Activated CD8-positive, alpha-beta memory T cell treated with anti-CD3 and anti-CD28 coated beads for 48 hours (primary cell): Measurements from ENCODE around the gene DDB1.

Experiments
- DNase-seq, 3 experiments: peaks; one replicate each; pipeline ENCODE4 v3.0.0-alpha.2; 2020; ENCODE audit warnings: low read depth in 2 of 3, low spot score in 2 of 3

The DDB1 gene

DNA sequence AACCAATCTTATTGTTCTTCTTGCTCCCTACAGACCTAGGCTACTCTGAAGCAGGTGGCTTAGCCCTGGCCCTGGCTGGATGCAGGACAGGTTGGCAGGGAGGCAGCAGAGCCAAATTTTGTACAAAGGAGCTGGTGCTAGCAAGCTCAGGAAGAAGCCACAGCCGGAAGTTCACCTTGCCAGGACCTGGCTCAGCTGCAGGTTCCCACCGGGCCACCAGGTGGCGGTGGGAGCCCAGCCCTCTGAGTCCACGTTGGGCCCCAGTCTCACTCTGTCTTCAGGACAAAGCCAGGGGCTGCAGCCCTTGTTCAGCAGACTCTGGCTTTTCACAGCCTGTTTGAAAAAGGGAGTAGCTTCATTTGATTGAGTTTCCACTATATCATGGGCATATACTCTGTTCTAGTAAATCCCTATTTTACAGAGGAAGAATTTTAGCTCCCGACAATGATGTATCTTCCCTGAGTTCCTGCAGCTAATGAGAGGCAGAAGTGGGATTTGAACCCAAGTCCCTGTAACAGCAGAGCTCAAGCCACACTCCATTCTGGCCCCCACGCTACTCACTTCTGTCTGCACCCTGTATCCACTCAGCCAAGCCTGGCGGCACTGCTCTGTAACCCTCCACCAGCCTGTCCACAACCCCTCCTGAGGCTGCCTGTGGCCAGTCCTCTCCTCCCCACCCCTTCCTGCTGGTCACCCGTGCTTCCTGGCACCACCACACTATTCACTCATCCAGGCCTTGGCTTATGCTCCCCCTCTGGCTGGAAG lies 3.4 kb upstream of the DDB1 start:
- DNase-seq = peak; percentile 58 to 60 (median 59)

- DNase-seq = no peak
Measured at GRCh38 chr11:61335355-61335710, 2.4 kb upstream of the DDB1 start.

DNA sequence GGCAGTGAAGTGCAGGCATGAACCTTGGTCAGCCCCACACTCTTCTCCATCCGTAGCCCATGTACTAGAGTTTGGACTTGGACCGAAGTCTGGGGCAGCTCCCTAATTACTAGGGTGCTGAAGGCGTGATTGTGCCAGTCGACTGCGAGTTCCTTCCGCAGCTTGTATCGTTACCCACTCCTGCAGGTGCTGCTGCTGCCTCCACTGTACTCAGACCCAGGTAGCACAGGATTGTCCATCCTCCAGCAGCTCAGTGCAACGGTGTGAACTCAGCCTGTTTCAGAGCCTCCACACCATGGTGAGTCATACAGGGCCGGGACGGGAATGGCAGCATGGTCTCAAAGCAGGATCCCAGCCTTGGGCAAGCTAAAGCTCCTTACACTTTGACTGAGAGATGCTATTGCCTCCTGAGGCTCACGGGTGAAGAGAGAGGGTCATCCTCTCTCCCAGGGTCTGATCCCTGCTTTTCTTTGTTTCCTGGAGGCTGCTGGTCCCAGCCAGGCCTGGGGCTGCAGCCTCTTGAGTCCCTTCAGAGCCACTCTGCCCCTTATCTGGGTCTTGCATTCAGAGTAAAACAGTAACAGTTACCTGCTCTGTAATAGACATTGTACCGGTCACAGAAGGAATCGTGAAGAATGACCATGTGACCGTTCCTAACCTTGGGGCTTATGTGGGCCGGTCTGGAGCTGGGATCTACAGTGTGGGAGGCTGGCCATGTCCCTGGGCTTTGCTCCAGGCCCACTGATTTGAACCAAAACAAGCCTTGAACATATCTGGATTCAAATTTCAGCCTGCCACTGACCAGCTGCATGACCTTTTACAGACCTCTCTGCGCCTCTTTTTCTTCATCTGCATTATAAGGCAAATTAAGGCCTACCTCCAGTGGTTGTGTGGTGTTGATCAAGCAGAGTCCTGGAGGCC lies 1.8 kb upstream of the DDB1 start:
- DNase-seq = no peak

DNA sequence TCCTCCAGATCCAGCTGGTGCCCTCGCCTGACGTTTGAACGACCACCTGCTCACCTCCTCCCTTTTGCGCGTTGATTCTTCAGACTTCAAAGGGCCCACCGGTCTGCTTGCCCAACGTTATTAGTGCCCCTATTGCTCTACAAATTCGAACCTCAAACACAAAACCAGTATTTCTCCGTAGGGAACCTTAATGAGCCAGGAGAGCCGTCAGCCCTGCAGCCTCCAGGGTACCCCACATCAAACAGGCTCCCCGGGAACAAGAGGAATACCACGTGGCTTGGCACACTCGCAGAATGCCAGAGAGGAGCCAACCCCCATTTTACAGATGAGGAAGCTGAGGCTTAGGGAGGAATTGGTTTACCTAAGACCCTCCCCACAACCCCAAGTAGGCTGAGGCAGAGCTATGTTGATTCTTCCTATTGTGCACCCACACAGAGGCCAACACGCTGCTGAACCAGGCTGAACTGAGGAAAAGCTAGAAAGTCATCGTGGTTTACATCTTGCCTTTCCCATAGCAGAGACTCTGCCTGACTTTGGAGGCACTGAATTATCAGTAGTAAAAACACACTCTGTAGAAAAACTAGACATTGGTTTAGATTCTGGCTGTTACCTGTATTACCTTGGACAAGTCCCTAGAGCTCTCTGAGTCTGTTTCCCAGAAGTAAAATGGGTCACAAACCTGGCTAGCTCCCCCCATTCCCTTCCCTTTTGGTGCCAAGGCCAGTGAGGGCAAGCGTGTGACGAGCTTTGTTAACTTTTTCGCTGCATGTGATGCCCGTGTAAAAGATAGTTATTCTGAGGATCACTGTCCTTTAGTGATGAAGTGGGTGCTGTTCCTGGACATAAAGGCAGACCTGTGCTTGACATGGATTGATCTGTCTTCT lies 887 bp upstream of the DDB1 start:
- peak in 2 of 3 experiments; percentile 11 to 13 for DNase-seq

GRCh38 chr11:61332281-61332796 lies 566 bp downstream of the DDB1 start:
- no peak for DNase-seq

GRCh38 chr11:61331651-61332050 lies 1.3 kb downstream of the DDB1 start:
- no peak for DNase-seq

- no peak for DNase-seq
Measured at GRCh38 chr11:61329871-61330270, 3.0 kb downstream of the DDB1 start.

- no peak for DNase-seq
Measured at GRCh38 chr11:61328351-61328750, 4.6 kb downstream of the DDB1 start.

GRCh38 chr11:61327669-61328071 lies 5.2 kb downstream of the DDB1 start:
- DNase-seq = no peak

GRCh38 chr11:61325649-61326414 lies 7.1 kb downstream of the DDB1 start:
- no peak for DNase-seq

GRCh38 chr11:61315260-61315659 lies 17.6 kb downstream of the DDB1 start:
- DNase-seq = no peak

DNA sequence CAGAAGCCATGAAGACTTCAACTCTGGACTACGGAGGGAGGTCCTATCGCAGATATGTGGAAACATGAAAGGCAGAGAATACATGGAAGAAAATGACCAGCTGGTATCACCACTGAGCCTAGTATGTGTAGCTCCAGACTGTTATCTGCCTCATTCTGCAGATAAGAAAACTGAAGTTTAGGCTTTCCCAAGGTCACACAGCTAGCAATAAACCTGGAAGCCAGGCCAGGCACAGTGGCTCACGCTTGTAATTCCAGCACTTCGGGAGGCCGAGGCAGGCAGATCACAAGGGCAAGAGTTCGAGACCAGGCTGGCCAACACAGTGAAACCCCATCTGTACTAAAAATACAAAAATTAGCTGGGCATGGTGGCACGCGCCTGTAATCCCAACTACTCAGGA lies 22.2 kb downstream of the DDB1 start:
- DNase-seq = no peak

- DNase-seq = peak in 1 of 3 experiments; percentile 19
Measured at GRCh38 chr11:61309739-61310138, 23.2 kb downstream of the DDB1 start.

- no peak for DNase-seq
Measured at GRCh38 chr11:61309141-61309540, 23.8 kb downstream of the DDB1 start.

DNA sequence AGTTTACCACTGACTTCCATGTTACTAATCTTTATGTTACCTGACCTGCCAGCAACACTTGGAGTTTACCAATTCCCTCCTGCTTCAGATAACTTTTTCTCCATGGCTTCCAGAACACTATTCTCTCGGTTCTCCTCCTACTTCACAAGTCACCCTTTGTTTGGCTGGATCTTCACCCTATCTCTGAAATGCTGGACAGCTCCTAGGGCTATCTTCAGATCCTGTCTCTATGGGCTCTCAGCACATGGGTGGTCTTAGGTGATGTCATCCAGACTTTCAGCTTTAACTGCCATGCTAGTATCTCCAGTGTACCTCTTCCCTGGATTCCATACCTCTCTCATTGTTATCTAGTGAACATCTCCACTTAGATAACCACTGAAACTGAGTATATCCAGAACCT lies 25.6 kb downstream of the DDB1 start:
- DNase-seq = no peak

GRCh38 chr11:61306221-61306620 lies 26.7 kb downstream of the DDB1 start:
- DNase-seq = no peak

DNA sequence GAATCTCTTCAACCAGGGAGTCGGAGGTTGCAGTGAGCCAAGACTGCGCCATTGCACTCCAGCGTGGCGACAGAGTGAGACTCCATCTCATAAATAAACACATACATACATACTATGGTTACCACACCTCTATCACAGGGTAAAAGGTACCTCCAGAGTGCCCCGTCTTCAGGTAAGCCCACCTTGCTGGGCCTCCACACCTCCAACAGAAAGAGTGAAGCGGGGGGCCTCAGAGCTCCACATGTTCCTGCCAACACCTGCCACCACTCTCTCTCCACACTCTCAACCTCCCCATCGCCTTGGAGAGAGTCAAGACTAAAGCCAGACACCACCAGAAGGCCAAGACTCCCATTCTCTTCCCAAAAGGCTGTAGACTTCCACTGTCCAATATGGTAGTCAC lies 27.5 kb downstream of the DDB1 start:
- no peak for DNase-seq

- no peak for DNase-seq
Measured at GRCh38 chr11:61303725-61304124, 29.2 kb downstream of the DDB1 start.

- DNase-seq = no peak
Measured at GRCh38 chr11:61302550-61302949, 30.4 kb downstream of the DDB1 start.

- no peak for DNase-seq
Measured at GRCh38 chr11:61298663-61299244, 34.2 kb downstream of the DDB1 start.
